ENCODE data around the gene EGLN3. TPM values are rescaled to one million over a fixed set of nuclear protein-coding genes. Genes with fewer than 3 reads are reported as not detected.

Gene EGLN3
- polyA plus RNA-seq, 1 donor from 2014 or later = not detected

GRCh38 chr14:33957299-33957698 is 6.4 kb upstream of the EGLN3 start:
- H3K4me2 ChIP-seq (ENCODE audit: low read length) = no peak overlapping the region
- no peaks in the 10 kb centered on the region for H3K36me3 ChIP-seq (ENCODE audit: insufficient read depth, low read length)
- no peak overlapping the region for H3K4me3 ChIP-seq (ENCODE audit: low read length)
- H3K9me3 ChIP-seq (ENCODE audit: low read length) = no peaks in the 10 kb centered on the region
- H3K27me3 ChIP-seq (ENCODE audit: insufficient read depth, low read depth, low read length) = no peaks in the 10 kb centered on the region
- H3K27ac ChIP-seq (ENCODE audit: low read length) = no peak overlapping the region
- H3K79me2 ChIP-seq (replicated peaks; ENCODE audit: insufficient read depth, low read length) = no peaks in the 10 kb centered on the region
- H3K9me2 ChIP-seq (ENCODE audit: insufficient read depth, low read length) = no peaks in the 10 kb centered on the region
- no peaks in the 10 kb centered on the region for H4K20me1 ChIP-seq (ENCODE audit: insufficient read depth)
- no peaks in the 10 kb centered on the region for H3F3A ChIP-seq (ENCODE audit: insufficient read depth, low read length, poor library complexity, severe bottlenecking)
- TF ChIP-seq REST (IDR thresholded peaks at IDR 0.05; ENCODE audit: borderline replicate concordance) (no peak), RAD21 (conservative IDR thresholded peaks at IDR 0.05) (no peak)
- H2AFZ ChIP-seq (ENCODE audit: low read depth, low read length) = no peak overlapping the region
- H3K9ac ChIP-seq (ENCODE audit: low read length) = no peak overlapping the region

GRCh38 chr14:33956640-33957039 is 5.8 kb upstream of the EGLN3 start:
- no peak overlapping the region for H3K4me2 ChIP-seq (ENCODE audit: low read length)
- H4K20me1 ChIP-seq (ENCODE audit: insufficient read depth) = no peaks in the 10 kb centered on the region
- no peak overlapping the region for H2AFZ ChIP-seq (ENCODE audit: low read depth, low read length)
- no peaks in the 10 kb centered on the region for H3K36me3 ChIP-seq (ENCODE audit: insufficient read depth, low read length)
- no peaks in the 10 kb centered on the region for H3F3A ChIP-seq (ENCODE audit: insufficient read depth, low read length, poor library complexity, severe bottlenecking)
- peaks cover 2% of the 10 kb centered on the region for H3K27me3 ChIP-seq (ENCODE audit: insufficient read depth, low read depth, low read length)
- no peak for TF ChIP-seq SMC3 (conservative IDR thresholded peaks at IDR 0.05; ENCODE audit: poor library complexity)
- no peak for TF ChIP-seq EZH2 (IDR thresholded peaks at IDR 0.05; ENCODE audit: borderline replicate concordance, insufficient read depth, low read length, poor library complexity, severe bottlenecking)
- TF ChIP-seq RAD21 (conservative IDR thresholded peaks at IDR 0.05) = no peak
- no peak for TF ChIP-seq MXI1 (conservative IDR thresholded peaks at IDR 0.05; ENCODE audit: poor library complexity, severe bottlenecking)
- no peak for TF ChIP-seq TAF1 (IDR thresholded peaks at IDR 0.05; ENCODE audit: low read depth)
- no peak for TF ChIP-seq EP300 (conservative IDR thresholded peaks at IDR 0.05; ENCODE audit: poor library complexity, severe bottlenecking)
- TF ChIP-seq REST (IDR thresholded peaks at IDR 0.05; ENCODE audit: borderline replicate concordance) = no peak
- TF ChIP-seq CTCF (IDR thresholded peaks at IDR 0.05; ENCODE audit: poor library complexity, severe bottlenecking) = no peak
- TF ChIP-seq POLR2AphosphoS5 (IDR thresholded peaks at IDR 0.05) = no peak
- no peak overlapping the region for H3K4me3 ChIP-seq (ENCODE audit: low read length)
- H3K79me2 ChIP-seq (replicated peaks; ENCODE audit: insufficient read depth, low read length) = no peaks in the 10 kb centered on the region
- no peaks in the 10 kb centered on the region for H3K9me2 ChIP-seq (ENCODE audit: insufficient read depth, low read length)
- no peak overlapping the region for H3K9ac ChIP-seq (ENCODE audit: low read length)
- no peak overlapping the region for H3K27ac ChIP-seq (ENCODE audit: low read length)
- no peaks in the 10 kb centered on the region for H3K9me3 ChIP-seq (ENCODE audit: low read length)

All from neural cell (in vitro differentiated cells).